NCI-H82 treated with DMSO at 0.1 percent for 48 hours (cell line): Measurements from ENCODE around the gene ZW10.
"Not testable (repeated sequence)": the region's sequence is repeated elsewhere in the genome, so short reads cannot be mapped to it uniquely, and the experiment has no call there.

Experiments used
- DNase-seq: peaks from one replicate; lab custom pipeline; 2025; ENCODE audit not compliant: unreplicated experiment; lab: John Stamatoyannopoulos, UW

The ZW10 gene, protein sequence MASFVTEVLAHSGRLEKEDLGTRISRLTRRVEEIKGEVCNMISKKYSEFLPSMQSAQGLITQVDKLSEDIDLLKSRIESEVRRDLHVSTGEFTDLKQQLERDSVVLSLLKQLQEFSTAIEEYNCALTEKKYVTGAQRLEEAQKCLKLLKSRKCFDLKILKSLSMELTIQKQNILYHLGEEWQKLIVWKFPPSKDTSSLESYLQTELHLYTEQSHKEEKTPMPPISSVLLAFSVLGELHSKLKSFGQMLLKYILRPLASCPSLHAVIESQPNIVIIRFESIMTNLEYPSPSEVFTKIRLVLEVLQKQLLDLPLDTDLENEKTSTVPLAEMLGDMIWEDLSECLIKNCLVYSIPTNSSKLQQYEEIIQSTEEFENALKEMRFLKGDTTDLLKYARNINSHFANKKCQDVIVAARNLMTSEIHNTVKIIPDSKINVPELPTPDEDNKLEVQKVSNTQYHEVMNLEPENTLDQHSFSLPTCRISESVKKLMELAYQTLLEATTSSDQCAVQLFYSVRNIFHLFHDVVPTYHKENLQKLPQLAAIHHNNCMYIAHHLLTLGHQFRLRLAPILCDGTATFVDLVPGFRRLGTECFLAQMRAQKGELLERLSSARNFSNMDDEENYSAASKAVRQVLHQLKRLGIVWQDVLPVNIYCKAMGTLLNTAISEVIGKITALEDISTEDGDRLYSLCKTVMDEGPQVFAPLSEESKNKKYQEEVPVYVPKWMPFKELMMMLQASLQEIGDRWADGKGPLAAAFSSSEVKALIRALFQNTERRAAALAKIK

GRCh38 chr11:113773416-113774173 lies at the start of gene ZW10:
TSS of gene ZW10 (minus strand) at chr11:113773692. CDS start at chr11:113773666, 26 bp downstream.
- peak; percentile 75 for DNase-seq

GRCh38 chr11:113818426-113818825 lies 44.9 kb upstream of the ZW10 start:
- DNase-seq: no peak

GRCh38 chr11:113817626-113818025 lies 44.1 kb upstream of the ZW10 start:
- DNase-seq: no peak

DNA sequence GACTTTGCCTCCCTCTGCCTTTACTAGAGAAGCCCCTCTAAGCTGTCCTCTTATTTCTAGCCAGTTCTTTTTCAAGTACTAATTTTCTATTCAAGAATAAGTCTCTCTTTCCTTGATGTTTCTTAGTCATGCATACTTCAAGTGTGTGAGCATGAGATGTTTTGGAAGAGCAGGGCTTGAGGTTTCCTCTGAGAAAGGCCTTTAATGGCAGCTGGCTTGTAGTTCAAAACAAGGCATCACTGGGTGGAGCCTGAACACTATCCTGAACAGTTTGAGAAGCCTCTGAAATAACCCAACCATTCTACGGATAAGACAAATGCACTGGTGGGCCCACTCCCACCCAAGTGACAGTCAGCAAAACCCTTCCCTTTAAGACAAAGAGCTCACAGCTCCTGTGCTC lies 43.7 kb upstream of the ZW10 start:
- no peak for DNase-seq

DNA sequence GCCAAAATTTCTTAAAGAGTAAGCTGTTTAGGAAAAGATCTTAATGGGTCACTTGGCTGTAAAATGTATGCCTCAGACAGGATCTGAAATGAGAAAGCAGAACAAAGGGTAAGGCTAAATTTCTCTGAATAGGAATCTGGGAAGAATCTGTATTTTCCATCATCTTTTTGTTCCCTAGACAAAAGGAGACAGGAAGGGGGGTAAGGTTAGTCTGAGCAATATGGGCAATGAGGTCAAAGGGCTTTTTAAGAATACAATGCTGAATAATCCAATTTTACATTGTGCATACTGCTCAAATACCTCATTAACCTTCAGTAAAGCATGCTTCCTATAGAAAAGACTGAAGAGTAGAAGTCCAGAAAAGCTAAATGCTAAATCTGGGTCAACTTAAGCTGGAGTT lies 40.7 kb upstream of the ZW10 start:
- DNase-seq: no peak

DNA sequence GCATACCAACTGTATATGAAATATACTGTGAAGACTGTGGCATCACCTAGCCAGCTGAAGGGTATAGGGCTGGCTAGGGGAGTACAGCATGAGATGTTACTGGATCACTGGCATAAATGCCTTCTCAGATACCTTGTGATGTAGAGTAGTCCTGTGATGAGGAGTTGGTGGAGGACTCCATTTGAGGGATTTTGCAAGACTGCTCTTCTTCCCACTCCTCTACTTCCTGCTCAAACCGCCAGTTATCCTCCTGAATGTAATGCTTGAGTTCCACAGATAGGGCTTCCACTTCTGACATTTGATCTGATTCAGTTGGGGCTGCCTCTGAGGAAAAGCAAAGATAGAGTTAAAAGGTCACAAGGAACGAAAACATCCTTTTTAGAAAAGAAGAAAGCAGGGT lies 35.4 kb upstream of the ZW10 start:
- DNase-seq: no peak

GRCh38 chr11:113806406-113806805 lies 32.9 kb upstream of the ZW10 start:
- DNase-seq: peak; percentile 4

DNA sequence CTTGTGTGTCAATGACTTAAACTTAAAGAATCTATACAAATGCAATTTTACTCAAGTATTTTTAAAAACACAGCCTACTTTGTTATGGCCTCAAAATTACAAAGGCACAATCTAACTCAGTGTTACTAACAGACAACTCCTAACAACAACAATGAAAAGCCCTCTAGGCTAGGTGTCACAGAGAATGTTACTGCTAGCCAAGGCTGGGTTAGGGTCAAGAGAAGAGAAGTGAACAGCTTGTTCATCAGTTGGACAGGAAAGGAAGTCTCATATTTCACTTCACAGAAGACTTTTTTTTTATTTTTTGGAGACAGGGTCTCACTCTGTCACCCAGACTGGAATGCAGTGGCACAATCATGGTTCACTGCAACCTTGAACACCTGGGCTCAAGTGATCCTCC lies 32.1 kb upstream of the ZW10 start:
- no peak for DNase-seq

DNA sequence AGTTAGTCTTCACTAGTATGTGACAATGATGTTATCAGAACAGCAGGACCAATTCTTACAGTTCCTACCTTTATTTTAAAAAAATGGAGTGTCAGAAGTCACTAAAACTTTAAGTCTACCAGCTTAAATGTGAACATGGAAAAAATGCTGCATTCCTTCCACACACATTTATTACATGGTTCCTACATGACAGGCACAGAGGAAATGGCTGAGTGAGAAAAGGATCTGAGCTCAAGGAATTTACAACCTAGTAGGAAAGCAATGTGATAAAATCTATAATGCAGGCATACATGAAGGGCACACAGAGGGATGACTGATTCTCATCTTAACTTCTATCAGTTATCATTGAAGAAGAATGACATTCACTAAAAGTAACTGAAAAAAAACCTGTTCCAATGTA lies 29.1 kb upstream of the ZW10 start:
- DNase-seq: no peak

DNA sequence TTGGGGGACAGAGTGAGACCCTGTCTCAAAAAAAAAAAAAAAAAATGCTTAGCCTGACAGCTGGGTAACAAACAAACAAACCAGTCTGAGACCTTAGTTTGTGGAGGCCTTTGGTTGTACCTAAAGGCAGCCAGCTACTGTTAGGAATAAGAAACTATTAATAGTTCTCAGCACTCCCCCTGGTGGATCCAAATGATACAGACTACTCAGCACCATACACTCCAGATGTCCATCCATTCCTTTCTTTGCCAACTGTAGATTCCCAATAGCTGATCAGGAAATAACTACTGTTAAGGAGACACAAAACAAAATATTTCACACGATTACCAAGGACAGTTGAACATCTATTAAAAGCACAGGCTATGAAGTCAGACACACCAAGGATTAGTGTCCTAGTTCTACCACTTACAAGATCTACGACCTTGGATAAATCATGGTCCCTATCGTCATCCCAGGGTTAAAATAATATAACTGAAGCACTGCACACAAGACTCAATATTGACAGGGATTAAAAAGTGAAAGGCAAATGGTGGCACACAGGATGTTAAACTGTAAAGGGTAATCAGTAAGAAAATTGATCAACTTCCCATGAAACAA lies 23.3 kb upstream of the ZW10 start:
- peak; percentile 50 for DNase-seq

GRCh38 chr11:113789675-113790320 lies 16.3 kb upstream of the ZW10 start:
- DNase-seq: no peak

DNA sequence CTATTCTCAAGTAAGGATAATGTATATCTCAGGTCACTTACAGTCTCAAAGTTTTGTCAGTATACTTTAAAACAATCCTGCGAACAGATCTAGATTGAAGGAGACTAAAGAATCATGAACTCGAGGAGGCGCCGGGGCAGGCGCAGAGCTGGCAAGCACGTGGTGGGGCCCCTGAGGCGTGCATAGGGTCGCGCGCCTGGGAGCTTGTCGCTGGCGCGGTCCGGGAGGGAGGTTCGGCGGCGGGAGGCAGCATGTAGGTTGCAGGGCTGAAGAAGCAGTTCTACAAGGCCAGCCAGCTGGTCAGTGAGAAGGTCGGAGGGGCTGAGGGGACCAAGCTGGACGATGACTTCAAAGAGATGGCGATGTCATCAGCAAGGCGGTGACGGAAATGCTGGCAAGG lies 15.5 kb upstream of the ZW10 start:
- DNase-seq: not testable (repeated sequence)

- DNase-seq: no peak
Measured at GRCh38 chr11:113782134-113782533, 8.6 kb upstream of the ZW10 start.

GRCh38 chr11:113781682-113782081 lies 8.2 kb upstream of the ZW10 start:
- DNase-seq: no peak

GRCh38 chr11:113779496-113779895 lies 6.0 kb upstream of the ZW10 start, which contains the start of gene CLDN25:
TSS of gene CLDN25 (plus strand) at chr11:113779796. CDS start at chr11:113779796, 0 bp downstream.
- no peak for DNase-seq

GRCh38 chr11:113778111-113778910 lies 4.8 kb upstream of the ZW10 start:
- DNase-seq: no peak

GRCh38 chr11:113774174-113774503 lies 647 bp upstream of the ZW10 start:
- no peak for DNase-seq

- DNase-seq: no peak
Measured at GRCh38 chr11:113773092-113773415, 438 bp downstream of the ZW10 start.

DNA sequence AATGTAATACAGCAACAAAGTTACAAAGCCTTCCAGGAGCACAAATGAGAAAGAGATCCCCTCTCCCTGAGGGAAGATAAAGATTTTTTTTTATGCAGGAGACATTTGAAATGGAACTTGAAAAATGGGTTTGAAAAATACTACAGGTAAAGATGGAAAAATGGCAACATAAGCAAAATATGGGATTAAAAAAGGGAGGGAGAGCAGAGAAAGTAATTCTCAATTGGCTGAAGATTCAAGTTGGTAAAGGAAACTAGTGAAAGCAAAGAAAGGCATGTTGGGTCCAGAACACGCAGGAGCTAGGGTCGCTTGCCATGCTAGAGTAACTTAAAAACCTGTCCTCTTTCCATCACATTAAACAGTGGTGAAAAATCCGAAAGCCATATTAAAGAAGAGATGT lies 1.5 kb downstream of the ZW10 start:
- DNase-seq: no peak
